ENCODE results near the gene ZC3H10. TPM values are rescaled to one million over a fixed set of nuclear protein-coding genes. Genes with fewer than 3 reads are reported as not detected.
"Not testable (repeated sequence)": the region's sequence is repeated elsewhere in the genome, so short reads cannot be mapped to it uniquely, and the experiment has no call there.

Gene ZC3H10
- total RNA-seq, 1 experiment from 2014 or later: 11.3 TPM

GRCh38 chr12:56074396-56074795 lies 43.7 kb upstream of the ZC3H10 start (continued):
- TF ChIP-seq, protein P1, sequence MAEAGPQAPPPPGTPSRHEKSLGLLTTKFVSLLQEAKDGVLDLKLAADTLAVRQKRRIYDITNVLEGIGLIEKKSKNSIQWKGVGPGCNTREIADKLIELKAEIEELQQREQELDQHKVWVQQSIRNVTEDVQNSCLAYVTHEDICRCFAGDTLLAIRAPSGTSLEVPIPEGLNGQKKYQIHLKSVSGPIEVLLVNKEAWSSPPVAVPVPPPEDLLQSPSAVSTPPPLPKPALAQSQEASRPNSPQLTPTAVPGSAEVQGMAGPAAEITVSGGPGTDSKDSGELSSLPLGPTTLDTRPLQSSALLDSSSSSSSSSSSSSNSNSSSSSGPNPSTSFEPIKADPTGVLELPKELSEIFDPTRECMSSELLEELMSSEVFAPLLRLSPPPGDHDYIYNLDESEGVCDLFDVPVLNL (CRISPR knock-in tag; IDR thresholded peaks at IDR 0.05; ENCODE audit: borderline replicate concordance, low read depth): no peak
- TF ChIP-seq, protein P2, sequence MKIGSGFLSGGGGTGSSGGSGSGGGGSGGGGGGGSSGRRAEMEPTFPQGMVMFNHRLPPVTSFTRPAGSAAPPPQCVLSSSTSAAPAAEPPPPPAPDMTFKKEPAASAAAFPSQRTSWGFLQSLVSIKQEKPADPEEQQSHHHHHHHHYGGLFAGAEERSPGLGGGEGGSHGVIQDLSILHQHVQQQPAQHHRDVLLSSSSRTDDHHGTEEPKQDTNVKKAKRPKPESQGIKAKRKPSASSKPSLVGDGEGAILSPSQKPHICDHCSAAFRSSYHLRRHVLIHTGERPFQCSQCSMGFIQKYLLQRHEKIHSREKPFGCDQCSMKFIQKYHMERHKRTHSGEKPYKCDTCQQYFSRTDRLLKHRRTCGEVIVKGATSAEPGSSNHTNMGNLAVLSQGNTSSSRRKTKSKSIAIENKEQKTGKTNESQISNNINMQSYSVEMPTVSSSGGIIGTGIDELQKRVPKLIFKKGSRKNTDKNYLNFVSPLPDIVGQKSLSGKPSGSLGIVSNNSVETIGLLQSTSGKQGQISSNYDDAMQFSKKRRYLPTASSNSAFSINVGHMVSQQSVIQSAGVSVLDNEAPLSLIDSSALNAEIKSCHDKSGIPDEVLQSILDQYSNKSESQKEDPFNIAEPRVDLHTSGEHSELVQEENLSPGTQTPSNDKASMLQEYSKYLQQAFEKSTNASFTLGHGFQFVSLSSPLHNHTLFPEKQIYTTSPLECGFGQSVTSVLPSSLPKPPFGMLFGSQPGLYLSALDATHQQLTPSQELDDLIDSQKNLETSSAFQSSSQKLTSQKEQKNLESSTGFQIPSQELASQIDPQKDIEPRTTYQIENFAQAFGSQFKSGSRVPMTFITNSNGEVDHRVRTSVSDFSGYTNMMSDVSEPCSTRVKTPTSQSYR (CRISPR knock-in tag; IDR thresholded peaks at IDR 0.05): no peak
- no peak for TF ChIP-seq JAZF1 (CRISPR knock-in tag; IDR thresholded peaks at IDR 0.05)
- TF ChIP-seq, protein P3, sequence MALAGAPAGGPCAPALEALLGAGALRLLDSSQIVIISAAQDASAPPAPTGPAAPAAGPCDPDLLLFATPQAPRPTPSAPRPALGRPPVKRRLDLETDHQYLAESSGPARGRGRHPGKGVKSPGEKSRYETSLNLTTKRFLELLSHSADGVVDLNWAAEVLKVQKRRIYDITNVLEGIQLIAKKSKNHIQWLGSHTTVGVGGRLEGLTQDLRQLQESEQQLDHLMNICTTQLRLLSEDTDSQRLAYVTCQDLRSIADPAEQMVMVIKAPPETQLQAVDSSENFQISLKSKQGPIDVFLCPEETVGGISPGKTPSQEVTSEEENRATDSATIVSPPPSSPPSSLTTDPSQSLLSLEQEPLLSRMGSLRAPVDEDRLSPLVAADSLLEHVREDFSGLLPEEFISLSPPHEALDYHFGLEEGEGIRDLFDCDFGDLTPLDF (CRISPR knock-in tag; IDR thresholded peaks at IDR 0.05): no peak

DNA sequence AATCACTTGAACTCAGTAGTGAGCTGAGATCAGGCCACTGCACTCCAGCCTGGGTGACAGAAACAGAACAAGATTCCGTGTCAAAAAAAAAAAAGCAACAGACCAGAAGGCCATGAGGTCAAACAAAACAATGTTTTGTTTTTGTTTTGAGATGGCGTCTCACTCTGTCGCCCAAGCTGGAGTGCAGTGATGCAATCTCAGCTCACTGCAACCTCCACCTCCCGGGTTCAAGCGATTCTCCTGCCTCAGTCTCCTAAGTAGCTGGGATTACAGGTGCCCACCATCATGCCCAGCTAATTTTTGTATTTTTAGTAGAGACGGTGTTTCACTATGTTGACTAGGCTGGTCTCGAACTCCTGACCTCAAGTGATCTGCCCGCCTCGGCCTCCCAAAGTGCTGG lies 40.1 kb upstream of the ZC3H10 start:
- DNase-seq (ENCODE audit: low spot score); H3K36me3 Mint-ChIP-seq; ATAC-seq; H3K27me3 Mint-ChIP-seq (ENCODE audit: low read depth); H3K27ac Mint-ChIP-seq; H3K9me3 Mint-ChIP-seq: not testable (repeated sequence)
- peaks cover 23% of the 10 kb centered on the region for H3K4me1 Mint-ChIP-seq
- ChIA-PET POLR2A (interaction anchor here (0.8 to 1.6 kb wide), 2 partner anchors 31 to 39 kb away, joined by 3 to 5 read pairs; partner anchors contain the start of gene RPL41), CTCF (interaction anchor here (0.7 to 1.3 kb wide), 2 partner anchors 79 to 144 kb away, joined by 3 to 5 read pairs; partner anchors contain the start of gene RNF41)
- H3K4me3 Mint-ChIP-seq: 0 out of 2 replicates have a peak overlapping the region, but pooled peaks have one; percentile 89

DNA sequence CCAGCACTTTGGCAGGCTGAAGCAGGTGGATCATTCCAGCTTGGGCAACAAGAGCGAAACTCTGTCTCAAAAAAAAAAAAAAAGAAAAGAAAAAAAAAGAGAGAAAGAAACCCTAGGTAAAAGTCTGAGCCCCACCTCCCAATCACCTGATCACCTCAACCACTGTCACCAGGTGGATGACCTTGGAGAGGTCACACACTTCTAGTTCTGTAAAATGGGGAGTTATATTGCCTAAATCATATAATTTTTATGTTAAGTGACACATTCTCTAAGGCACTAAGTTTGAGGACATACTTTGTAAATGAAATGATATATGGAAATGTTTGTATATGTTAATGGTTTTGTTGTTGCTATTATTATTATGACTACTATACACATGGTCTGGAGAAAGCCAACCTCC lies 39.6 kb upstream of the ZC3H10 start:
- TF ChIP-seq ZNF263 (CRISPR knock-in tag; IDR thresholded peaks at IDR 0.05; ENCODE audit: low read depth) (no peak), NR2C2 (CRISPR knock-in tag; IDR thresholded peaks at IDR 0.05) (no peak), ESRRA (CRISPR knock-in tag; IDR thresholded peaks at IDR 0.05; ENCODE audit: borderline replicate concordance) (peak; percentile 74; the same call in 1 of the 2 replicates), ZNF532 (CRISPR knock-in tag; IDR thresholded peaks at IDR 0.05; ENCODE audit: borderline replicate concordance) (no peak), GTF2I (CRISPR knock-in tag; conservative IDR thresholded peaks at IDR 0.05) (no peak)
- H3K4me1 Mint-ChIP-seq: peaks cover 23% of the 10 kb centered on the region
- no peaks in the 10 kb centered on the region for H3K9me3 Mint-ChIP-seq
- ChIA-PET POLR2A (interaction anchor here (0.5 to 2.9 kb wide), 4 partner anchors 9 to 31 kb away, joined by 5 to 34 read pairs (median 6); partner anchors contain the start of gene PA2G4), CTCF (interaction anchor here (0.7 to 1.7 kb wide), 5 partner anchors 79 to 341 kb away, joined by 3 to 11 read pairs (median 5); partner anchors contain the start of genes ORMDL2, RNF41, SARNP and SUOX)
- H3K27ac Mint-ChIP-seq: peak overlapping the region; percentile 94
- no peaks in the 10 kb centered on the region for H3K27me3 Mint-ChIP-seq (ENCODE audit: low read depth)
- no peaks in the 10 kb centered on the region for H3K36me3 Mint-ChIP-seq
- DNase-seq (ENCODE audit: low spot score): no peak
- peak overlapping the region; percentile 89 for H3K4me3 Mint-ChIP-seq
- ATAC-seq: no peak

Measured in WTC11 (cell line).